Ramos (cell line): Measurements from ENCODE around the gene CEACAM19.
"Not testable (repeated sequence)": the region's sequence is repeated elsewhere in the genome, so short reads cannot be mapped to it uniquely, and the experiment has no call there.

ENCODE experiments used
- in situ Hi-C: fragments of 300-500 bp; cut with MboI; formaldehyde crosslinking; loops from one replicate; pipeline ENCODE4 v1.14.3; 2022; ENCODE audit warnings: low sequenced_read_pairs; ENCODE audit not compliant: unreplicated experiment

CEACAM19 gene, protein sequence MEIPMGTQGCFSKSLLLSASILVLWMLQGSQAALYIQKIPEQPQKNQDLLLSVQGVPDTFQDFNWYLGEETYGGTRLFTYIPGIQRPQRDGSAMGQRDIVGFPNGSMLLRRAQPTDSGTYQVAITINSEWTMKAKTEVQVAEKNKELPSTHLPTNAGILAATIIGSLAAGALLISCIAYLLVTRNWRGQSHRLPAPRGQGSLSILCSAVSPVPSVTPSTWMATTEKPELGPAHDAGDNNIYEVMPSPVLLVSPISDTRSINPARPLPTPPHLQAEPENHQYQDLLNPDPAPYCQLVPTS

DNA sequence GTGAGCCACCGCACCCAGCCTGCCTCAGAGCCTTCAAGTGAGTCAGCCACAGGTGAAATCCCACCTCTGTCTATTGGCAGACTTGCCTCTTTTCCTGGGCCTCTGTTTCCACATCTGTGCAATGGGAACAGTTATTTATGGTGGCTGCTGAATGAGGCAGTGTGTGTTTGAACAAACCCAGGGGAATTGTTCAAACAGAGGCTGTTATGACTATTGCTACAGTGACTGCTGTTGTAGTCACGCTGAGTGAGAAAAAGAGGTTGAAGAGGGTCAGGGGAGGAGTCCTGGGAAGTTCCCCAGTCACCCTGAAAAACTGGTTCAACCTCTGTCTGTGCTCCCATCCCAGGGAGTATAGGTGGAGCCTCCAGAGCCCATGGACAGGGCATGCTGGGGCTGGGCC lies at the start of gene CEACAM19:
TSS of gene CEACAM19 (plus strand) at position 83 of the 400 bp plus-strand sequence. CDS start 450 bp downstream, outside the sequence.
- in situ Hi-C loops: no loop called here

DNA sequence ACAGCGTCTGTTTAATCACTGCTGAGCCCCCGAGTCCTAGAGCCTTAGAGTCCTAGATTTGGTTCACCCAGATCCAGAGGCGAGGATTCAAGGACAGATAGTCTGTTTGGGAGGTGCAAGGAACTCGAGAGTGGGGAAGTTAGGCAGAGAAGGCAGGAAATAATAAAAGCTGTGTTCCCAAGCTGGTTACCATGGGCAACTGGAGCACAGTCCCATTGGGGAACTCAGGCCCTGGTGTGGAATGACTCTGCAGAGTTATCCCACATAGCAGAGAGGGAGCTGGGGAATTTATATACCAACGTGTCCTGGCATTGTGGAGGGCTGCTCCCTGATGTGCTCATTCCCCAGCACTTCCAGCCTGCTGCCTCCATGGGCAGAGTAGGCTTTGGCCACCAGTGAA lies 48.2 kb upstream of the CEACAM19 start:
- in situ Hi-C loops: no loop called here

- in situ Hi-C loops: no loop called here
These were observed 47.7 kb upstream of the CEACAM19 start for GRCh38 chr19:44623626-44624025.

- in situ Hi-C loops: no loop called here
These were observed 46.4 kb upstream of the CEACAM19 start for GRCh38 chr19:44624840-44625354.

DNA sequence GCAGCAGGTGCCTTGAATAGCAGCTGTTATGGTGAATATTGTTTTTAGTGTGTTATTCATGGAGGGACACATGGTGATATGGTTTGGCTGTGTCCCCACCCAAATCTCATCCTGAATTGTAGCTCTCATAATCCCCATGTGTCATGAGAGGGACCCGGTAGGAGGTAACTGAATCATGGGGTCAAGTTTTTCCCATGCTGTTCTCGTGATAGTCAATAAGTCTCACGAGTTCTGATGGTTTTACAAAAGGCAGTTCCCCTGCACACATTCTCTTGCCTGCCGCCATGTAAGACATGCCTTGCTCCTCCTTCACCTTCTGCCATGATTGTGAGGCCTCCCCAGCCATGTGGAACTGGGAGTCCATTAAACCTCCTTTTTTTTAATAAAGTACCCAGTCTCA lies 45.6 kb upstream of the CEACAM19 start:
- in situ Hi-C loops: not testable (repeated sequence)

DNA sequence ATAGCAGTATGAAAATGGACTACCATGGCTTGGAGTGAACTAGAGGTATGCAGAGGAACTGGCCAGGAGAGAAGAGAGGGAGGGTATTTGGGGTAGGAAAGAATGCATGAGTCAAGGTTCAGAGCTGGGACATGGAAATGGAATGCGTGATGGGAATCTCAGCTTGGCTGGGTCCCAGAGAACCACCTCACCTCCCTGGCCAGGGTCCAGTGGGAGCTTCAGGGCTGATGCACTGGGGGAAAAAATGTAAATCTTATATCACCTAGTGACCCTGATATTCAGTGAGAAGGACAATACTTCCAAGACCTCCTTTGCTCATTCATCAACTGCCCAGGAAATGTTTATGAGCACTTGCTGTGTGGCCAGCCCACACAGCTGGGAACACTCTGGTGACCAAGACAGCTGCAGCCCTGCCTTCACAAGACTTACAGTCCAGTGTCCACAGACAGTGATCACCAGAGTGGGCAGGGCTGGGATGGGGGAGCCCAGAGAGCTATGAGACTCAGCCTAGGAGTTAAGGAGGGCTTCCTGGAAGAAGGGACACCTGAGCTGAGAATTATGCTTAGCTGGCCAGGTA lies 45.1 kb upstream of the CEACAM19 start:
- in situ Hi-C loops: no loop called here

GRCh38 chr19:44627631-44628030 lies 43.7 kb upstream of the CEACAM19 start:
- in situ Hi-C loops: no loop called here

DNA sequence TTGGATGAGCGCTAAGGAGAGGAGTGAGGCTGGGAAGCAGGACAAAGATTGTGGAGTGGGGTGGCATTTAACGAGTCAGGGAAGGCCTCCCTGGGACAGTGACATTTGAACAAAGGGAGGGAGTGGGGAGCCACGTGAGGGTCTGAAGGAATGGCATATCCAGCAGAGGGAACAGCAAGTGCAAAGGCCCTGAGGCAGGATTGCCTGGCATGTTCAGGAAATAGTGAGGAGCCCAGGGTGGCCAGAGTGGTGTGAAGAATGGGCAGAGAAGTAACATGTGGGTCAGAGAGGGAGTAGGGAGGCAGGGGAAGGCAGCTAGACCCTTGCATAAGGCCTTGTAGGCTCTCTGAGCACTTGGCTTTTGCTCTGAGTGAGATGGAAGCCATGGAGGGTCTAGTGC lies 42.5 kb upstream of the CEACAM19 start:
- in situ Hi-C loops: no loop called here

GRCh38 chr19:44631611-44632010 lies 39.7 kb upstream of the CEACAM19 start:
- in situ Hi-C loops: not testable (repeated sequence)

DNA sequence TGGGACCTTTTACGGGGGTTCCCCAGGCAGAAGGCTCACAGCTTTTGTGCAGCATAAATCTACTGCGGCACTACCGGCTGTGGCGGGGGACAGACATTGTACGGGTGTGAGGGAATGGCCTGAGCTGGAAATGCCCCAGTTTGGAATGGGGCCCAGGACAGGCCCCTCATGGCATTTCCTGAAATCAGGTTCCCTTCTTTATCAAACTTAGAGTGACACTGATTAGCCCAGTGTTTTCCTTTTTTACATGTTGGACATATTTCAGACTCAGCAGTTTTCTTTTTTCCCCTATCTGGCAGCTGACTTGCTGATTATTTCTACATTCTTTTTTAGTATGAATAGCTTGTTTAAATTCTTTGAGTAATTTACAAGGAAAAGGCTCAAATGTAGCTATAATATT lies 37.2 kb upstream of the CEACAM19 start:
- in situ Hi-C loops: not testable (repeated sequence)

DNA sequence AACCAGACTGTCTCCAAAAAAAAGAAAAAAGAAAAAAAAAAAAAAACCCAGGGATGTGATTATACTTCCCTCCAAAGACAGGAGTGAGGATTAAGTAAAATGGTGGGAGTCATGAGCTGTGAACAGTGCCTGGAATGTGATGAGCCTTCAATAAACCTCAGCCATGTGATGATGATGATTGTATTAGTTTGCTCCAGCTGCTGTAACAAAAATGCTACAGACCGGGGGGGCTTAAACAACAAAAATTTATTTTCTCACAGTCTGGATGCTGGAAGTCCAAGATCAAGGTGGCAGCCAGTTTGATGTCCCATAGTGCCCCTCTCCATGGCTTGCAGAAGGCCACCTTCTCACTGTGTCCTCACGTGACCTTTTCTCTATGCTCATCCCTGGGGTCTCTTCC lies 36.5 kb upstream of the CEACAM19 start:
- in situ Hi-C loops: no loop called here

DNA sequence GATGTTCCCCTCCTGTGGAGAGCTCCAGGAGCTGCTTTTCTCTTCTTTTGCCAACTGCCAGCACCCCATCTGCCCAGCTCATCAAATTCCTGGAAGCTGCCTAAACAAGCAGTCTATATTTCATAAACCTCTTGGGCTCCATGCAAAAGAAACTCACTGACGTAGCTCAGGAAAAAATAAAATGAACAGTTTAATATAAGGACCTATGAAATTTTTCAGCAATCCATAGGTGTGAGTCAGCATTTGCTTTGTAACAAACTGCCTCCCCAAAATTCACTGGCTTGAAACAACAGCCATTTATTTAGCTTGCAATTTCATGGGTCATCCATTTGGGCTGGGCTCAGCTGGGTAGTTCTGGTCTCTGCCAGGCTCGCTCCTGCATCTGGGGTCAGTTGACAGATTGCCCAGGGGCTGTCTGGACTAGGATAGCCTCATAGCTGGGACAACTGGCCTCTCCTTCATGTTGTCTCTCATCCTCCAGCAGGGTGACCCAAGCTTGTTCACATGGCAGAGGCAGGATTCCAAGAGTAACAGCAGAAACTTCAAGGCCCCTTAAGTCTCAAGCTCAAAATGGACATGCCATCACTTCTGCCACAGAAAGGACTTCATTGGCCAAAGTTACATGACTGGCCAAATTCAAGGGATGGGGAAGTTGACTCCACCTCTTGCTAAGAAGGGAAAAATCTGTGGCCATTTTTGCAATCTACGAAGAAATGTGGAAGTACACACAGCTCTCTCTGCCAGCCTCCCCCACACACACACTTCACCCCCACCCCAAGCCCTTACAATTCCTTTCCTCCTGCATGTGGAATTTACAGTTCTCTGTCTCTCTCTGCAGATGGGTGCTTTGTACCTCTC lies 35.5 kb upstream of the CEACAM19 start:
- in situ Hi-C loops: no loop called here

GRCh38 chr19:44636439-44637389 lies 34.6 kb upstream of the CEACAM19 start:
- in situ Hi-C loops: no loop called here

DNA sequence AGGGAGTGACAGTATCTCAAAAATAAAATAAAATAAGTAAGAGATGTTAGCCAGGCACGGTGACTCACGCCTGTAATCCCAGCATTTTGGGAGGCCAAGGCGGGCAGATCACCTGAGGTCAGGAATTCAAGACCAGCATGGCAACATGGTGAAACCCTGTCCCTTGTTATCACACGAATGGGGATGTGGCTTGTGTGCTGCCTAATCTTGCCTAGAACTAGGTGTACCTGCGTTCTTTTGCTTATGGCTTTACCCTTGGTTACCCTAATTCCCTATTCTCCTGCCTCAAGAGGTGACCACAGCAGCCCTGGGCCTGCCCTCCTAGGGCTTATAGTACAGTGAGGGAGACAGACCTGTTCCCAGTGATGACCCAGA lies 33.9 kb upstream of the CEACAM19 start:
- in situ Hi-C loops: no loop called here

- in situ Hi-C loops: no loop called here
These were observed 30.8 kb upstream of the CEACAM19 start for GRCh38 chr19:44640518-44640917.

GRCh38 chr19:44641501-44642265 lies 29.6 kb upstream of the CEACAM19 start:
- in situ Hi-C loops: no loop called here

- in situ Hi-C loops: no loop called here
These were observed 28.9 kb upstream of the CEACAM19 start for GRCh38 chr19:44642377-44642776.

DNA sequence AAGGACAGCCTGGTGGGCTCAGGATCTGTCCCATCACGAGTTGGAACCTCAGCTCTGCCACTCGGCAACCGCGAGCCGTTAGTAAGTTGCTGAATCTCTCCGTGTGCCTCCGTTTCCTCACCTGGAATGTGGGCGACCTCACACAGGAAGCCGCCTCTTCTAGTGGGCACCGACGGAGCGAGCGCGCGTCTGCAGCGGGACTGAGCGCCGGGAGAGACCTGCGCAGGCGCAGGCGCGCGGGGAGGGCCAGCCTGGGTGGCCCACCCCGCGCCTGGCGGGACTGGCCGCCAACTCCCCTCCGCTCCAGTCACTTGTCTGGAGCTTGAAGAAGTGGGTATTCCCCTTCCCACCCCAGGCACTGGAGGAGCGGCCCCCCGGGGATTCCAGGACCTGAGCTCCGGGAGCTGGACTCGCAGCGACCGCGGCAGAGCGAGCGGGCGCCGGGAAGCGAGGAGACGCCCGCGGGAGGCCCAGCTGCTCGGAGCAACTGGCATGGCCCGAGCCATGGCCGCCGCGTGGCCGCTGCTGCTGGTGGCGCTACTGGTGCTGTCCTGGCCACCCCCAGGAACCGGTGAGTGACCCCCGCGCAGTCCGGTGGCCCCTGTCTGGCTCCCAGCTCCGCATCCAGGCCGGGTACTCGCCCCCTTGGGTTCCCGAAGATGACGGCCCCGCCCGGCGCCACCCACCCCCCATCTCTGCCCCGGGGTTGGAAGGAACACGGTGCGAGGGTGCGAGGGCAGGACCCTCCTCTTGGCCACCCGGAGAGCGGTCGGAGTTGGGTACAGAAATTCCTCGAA lies 27.5 kb upstream of the CEACAM19 start, which contains the start of gene PVR:
TSS of gene PVR (plus strand) at position 306 of the 797 bp plus-strand sequence. CDS start at position 493, 187 bp downstream.
- in situ Hi-C loops: no loop called here
